Transverse colon (tissue), 4 donors: ENCODE data around the gene IYD. TPM values are rescaled to one million over a fixed set of nuclear protein-coding genes. Genes with fewer than 3 reads are reported as not detected.

Experiments
- DNase-seq: peaks from one replicate; pipeline ENCODE4 v3.0.0-alpha.2; 2019
- H3K27ac ChIP-seq, 4 donors: fragments of 200-600 bp; sonication (generic); 2 replicates each; pipeline ENCODE4 v1.5.1; 2016 to 2018; ENCODE audit warnings: inconsistent platforms in 4 of 4
- H3K27me3 ChIP-seq: fragments of 200-600 bp; sonication (generic); 2 replicates; pipeline ENCODE4 v1.5.1; 2017; ENCODE audit warnings: inconsistent platforms
- H3K36me3 ChIP-seq, 4 donors: fragments of 200-600 bp; sonication (generic); 2 replicates each; pipeline ENCODE4 v1.5.1; 2017 to 2019; ENCODE audit warnings: inconsistent platforms in 4 of 4
- H3K4me1 ChIP-seq, 4 donors: fragments of 200-600 bp; sonication (generic); 2 replicates each; pipeline ENCODE4 v1.5.1; 2017 to 2020; ENCODE audit warnings: inconsistent platforms in 4 of 4
- H3K4me3 ChIP-seq, 4 donors: fragments of 200-600 bp; sonication (generic); 1 replicate in 1 of 4; 2 replicates in 3 of 4; pipeline versions ENCODE4 v1.5.1 to v1.6.1; 2017 to 2019; ENCODE audit warnings: inconsistent platforms in 4 of 4
- H3K9me3 ChIP-seq, 2 donors: fragments of 200-600 bp; sonication (generic); 2 replicates each; pipeline ENCODE4 v1.5.1; 2017 to 2019; ENCODE audit warnings: inconsistent platforms in 2 of 2
- CTCF ChIP-seq, 5 experiments: fragments of 200-600 bp in 3 of 5; fragments of 450-650 bp in 2 of 5; sonication (generic) in 3 of 5; IDR thresholded peaks; 1 replicate in 2 of 5; 2 replicates in 3 of 5; pipeline ENCODE4 v1.5.1; 2016 to 2017; ENCODE audit warnings: antibody characterized with exemption in 5 of 5, inconsistent platforms in 3 of 5, mild to moderate bottlenecking in 2 of 5, moderate library complexity in 1 of 5
- EP300 ChIP-seq: sonication (generic); formaldehyde crosslinking; IDR thresholded peaks from one replicate; pipeline ENCODE4 v1.6.1; 2017; ENCODE audit warnings: antibody characterized with exemption, low read depth
- POLR2A ChIP-seq: fragments of 450-650 bp; IDR thresholded peaks from one replicate; pipeline ENCODE4 v1.6.1; 2016; ENCODE audit warnings: antibody characterized with exemption, mild to moderate bottlenecking, moderate library complexity
- POLR2AphosphoS5 ChIP-seq, 3 donors: sonication (generic); formaldehyde crosslinking; IDR thresholded peaks; one replicate each; pipeline ENCODE4 v1.6.1; 2016; ENCODE audit warnings: antibody characterized with exemption in 3 of 3
- WGBS, 2 donors: methylation state at CpG; one replicate each; pipeline ENCODE4 v1.1.5; 2018; ENCODE audit warnings: low coverage in 1 of 2; 5-methylcytosine and 5-hydroxymethylcytosine counted together
- in situ Hi-C, 4 donors: fragments of 200-750 bp; cut with MboI; loops; one replicate each; pipeline versions ENCODE4 v1.15.0 to v1.15.1; 2017; ENCODE audit warnings: low sequenced_read_pairs in 3 of 4, low pct_ligation_motif_present in 1 of 4, low pct_unique_long_range_greater_than_20kb in 1 of 4
- intact Hi-C: fragments of 100-400 bp; cut with DNase I; formaldehyde crosslinking; loops from one replicate; pipeline ENCODE4 v1.15.1; 2023; ENCODE audit warnings: low total_unique reads
- total RNA-seq, 4 donors: library from RNA; depleted of rRNA; stranded (reverse); fragments of >200 nt; gene quantifications; one replicate each; pipeline ENCODE4 v1.1.0, GENCODE V29; 2016

IYD gene
- total RNA-seq, 4 donors from 2014 or later, result 8.4 to 16.7 (median 12.3) TPM

- no peak for DNase-seq
- H3K27me3 ChIP-seq, result no peaks in the 10 kb centered on the region
- TF ChIP-seq CTCF (IDR thresholded peaks at IDR 0.05), result no peak
- TF ChIP-seq POLR2AphosphoS5 (IDR thresholded peaks at IDR 0.05), result no peak
- TF ChIP-seq EP300, result no peak
- TF ChIP-seq POLR2A, result no peak
- intact Hi-C loops (loop anchor here (5.0 kb wide), 1 partner anchor 500 kb away; no protein-coding TSS in a partner anchor), in situ Hi-C loops (no loop called here)
- H3K27ac ChIP-seq, result no peak overlapping the region
- no peaks in the 10 kb centered on the region for H3K9me3 ChIP-seq
- 40 to 63% methylated on average over 1 to 4 of the region's 4 CpGs for WGBS, 2 donors
- no peaks in the 10 kb centered on the region for H3K4me1 ChIP-seq
- no peak overlapping the region for H3K4me3 ChIP-seq
- no peaks in the 10 kb centered on the region for H3K36me3 ChIP-seq
These were observed 8.5 kb downstream of the IYD start for GRCh38 chr6:150377211-150377781.

GRCh38 chr6:150380256-150380655 lies 11.4 kb downstream of the IYD start:
- DNase-seq, result no peak
- H3K9me3 ChIP-seq, result no peaks in the 10 kb centered on the region
- no peak overlapping the region for H3K27ac ChIP-seq
- peaks cover 3% of the 10 kb centered on the region for H3K27me3 ChIP-seq
- 77 to 84% methylated on average over 1 of the region's 1 CpG for WGBS, 2 donors
- H3K36me3 ChIP-seq, result no peaks in the 10 kb centered on the region
- no peaks in the 10 kb centered on the region for H3K4me1 ChIP-seq
- intact Hi-C loops, result no loop called here
- no peak overlapping the region for H3K4me3 ChIP-seq
- TF ChIP-seq POLR2AphosphoS5 (IDR thresholded peaks at IDR 0.05) (no peak), POLR2A (no peak), EP300 (no peak), CTCF (IDR thresholded peaks at IDR 0.05) (no peak)
- in situ Hi-C loops, result no loop called here

- Histone ChIP-seq H3K27me3 (peaks cover 8% of the 10 kb centered on the region), H3K36me3 (no peaks in the 10 kb centered on the region), H3K4me1 (no peaks in the 10 kb centered on the region), H3K9me3 (no peaks in the 10 kb centered on the region), H3K27ac (no peak overlapping the region), H3K4me3 (no peak overlapping the region)
- TF ChIP-seq POLR2A, result no peak
- TF ChIP-seq CTCF (IDR thresholded peaks at IDR 0.05), result no peak
- TF ChIP-seq POLR2AphosphoS5 (IDR thresholded peaks at IDR 0.05), result no peak
- no peak for TF ChIP-seq EP300
- 88 to 89% methylated on average over 4 of the region's 4 CpGs for WGBS, 2 donors
- in situ Hi-C loops (no loop called here), intact Hi-C loops (no loop called here)
- no peak for DNase-seq
These were observed 13.4 kb downstream of the IYD start for GRCh38 chr6:150382171-150382570.

- intact Hi-C loops (loop anchor here (10.0 kb wide), 1 partner anchor 307 kb away; no protein-coding TSS in a partner anchor), in situ Hi-C loops (loop anchor here in 2 of 4 donors (10.0 kb wide), 1 partner anchor 317 kb away; no protein-coding TSS in a partner anchor)
- H3K4me3 ChIP-seq, result no peak overlapping the region
- H3K36me3 ChIP-seq, result no peaks in the 10 kb centered on the region
- no peak overlapping the region for H3K27ac ChIP-seq
- TF ChIP-seq EP300, result no peak
- TF ChIP-seq POLR2A, result no peak
- TF ChIP-seq POLR2AphosphoS5 (IDR thresholded peaks at IDR 0.05), result no peak
- no peak for TF ChIP-seq CTCF (IDR thresholded peaks at IDR 0.05)
- H3K27me3 ChIP-seq, result no peaks in the 10 kb centered on the region
- WGBS, 2 donors, result 78% methylated on average over 4 of the region's 4 CpGs; no CpG with 5 or more reads in 1 of the 2 donors
- DNase-seq, result no peak
- no peaks in the 10 kb centered on the region for H3K9me3 ChIP-seq
- H3K4me1 ChIP-seq, result no peaks in the 10 kb centered on the region
These were observed 22.6 kb downstream of the IYD start for GRCh38 chr6:150391414-150391813.
